Measurements from ENCODE around the gene IFIT1B.
"Not testable (repeated sequence)": the region's sequence is repeated elsewhere in the genome, so short reads cannot be mapped to it uniquely, and the experiment has no call there.

Gene IFIT1B

GRCh38 chr10:89377705-89378637 is at the start of gene IFIT1B:
TSS of gene IFIT1B (plus strand) at chr10:89378056. CDS start at chr10:89378136, 80 bp downstream.
- DNase-seq (ENCODE audit: low read depth, low spot score) = no peak

- no peak for DNase-seq (ENCODE audit: low read depth, low spot score)
These were observed 48.7 kb upstream of the IFIT1B start for GRCh38 chr10:89329151-89329550.

GRCh38 chr10:89330014-89330413 is 47.8 kb upstream of the IFIT1B start:
- DNase-seq (ENCODE audit: low read depth, low spot score) = not testable (repeated sequence)

- DNase-seq (ENCODE audit: low read depth, low spot score) = no peak
These were observed 47.2 kb upstream of the IFIT1B start for GRCh38 chr10:89330537-89331212.

GRCh38 chr10:89331487-89332122 is 46.3 kb upstream of the IFIT1B start:
- DNase-seq (ENCODE audit: low read depth, low spot score) = not testable (repeated sequence)

GRCh38 chr10:89332123-89332633 is 45.7 kb upstream of the IFIT1B start:
- DNase-seq (ENCODE audit: low read depth, low spot score) = no peak

- DNase-seq (ENCODE audit: low read depth, low spot score) = no peak
These were observed 42.6 kb upstream of the IFIT1B start for GRCh38 chr10:89335226-89335625.

- DNase-seq (ENCODE audit: low read depth, low spot score) = no peak
These were observed 41.6 kb upstream of the IFIT1B start for GRCh38 chr10:89336241-89336640.

- DNase-seq (ENCODE audit: low read depth, low spot score) = no peak
These were observed 40.4 kb upstream of the IFIT1B start for GRCh38 chr10:89337484-89337883.

GRCh38 chr10:89338713-89339112 is 39.1 kb upstream of the IFIT1B start:
- no peak for DNase-seq (ENCODE audit: low read depth, low spot score)

- DNase-seq (ENCODE audit: low read depth, low spot score) = no peak
These were observed 38.0 kb upstream of the IFIT1B start for GRCh38 chr10:89339875-89340274.

GRCh38 chr10:89341649-89342048 is 36.2 kb upstream of the IFIT1B start:
- no peak for DNase-seq (ENCODE audit: low read depth, low spot score)

GRCh38 chr10:89342206-89342958 is 35.5 kb upstream of the IFIT1B start:
- no peak for DNase-seq (ENCODE audit: low read depth, low spot score)

- DNase-seq (ENCODE audit: low read depth, low spot score) = no peak
These were observed 34.6 kb upstream of the IFIT1B start for GRCh38 chr10:89343089-89343767.

- no peak for DNase-seq (ENCODE audit: low read depth, low spot score)
These were observed 33.7 kb upstream of the IFIT1B start for GRCh38 chr10:89344156-89344555.

- DNase-seq (ENCODE audit: low read depth, low spot score) = no peak
These were observed 32.4 kb upstream of the IFIT1B start for GRCh38 chr10:89345367-89346000.

- DNase-seq (ENCODE audit: low read depth, low spot score) = no peak
These were observed 31.2 kb upstream of the IFIT1B start for GRCh38 chr10:89346405-89347254.

GRCh38 chr10:89347701-89348457 is 30.0 kb upstream of the IFIT1B start:
- DNase-seq (ENCODE audit: low read depth, low spot score) = no peak

- DNase-seq (ENCODE audit: low read depth, low spot score) = no peak
These were observed 29.4 kb upstream of the IFIT1B start for GRCh38 chr10:89348481-89348880.

Data from iPS DF 19.7 (cell line).